LNCAP (cell line): ENCODE measurements around the gene STON2.

Source experiments
- CTCF ChIP-seq: fragments of 450-650 bp; IDR thresholded peaks from 2 replicates; pipeline ENCODE4 v1.5.1; 2017; ENCODE audit warnings: mild to moderate bottlenecking

Gene STON2

GRCh38 chr14:81401420-81402122 is 1.4 kb upstream of the STON2 start:
- no peak for TF ChIP-seq CTCF

GRCh38 chr14:81400852-81401251 is 728 bp upstream of the STON2 start:
- no peak for TF ChIP-seq CTCF

GRCh38 chr14:81398196-81398891 is 1.8 kb downstream of the STON2 start:
- TF ChIP-seq CTCF, result no peak

- no peak for TF ChIP-seq CTCF
These were observed 4.0 kb downstream of the STON2 start for GRCh38 chr14:81396113-81396512.

DNA sequence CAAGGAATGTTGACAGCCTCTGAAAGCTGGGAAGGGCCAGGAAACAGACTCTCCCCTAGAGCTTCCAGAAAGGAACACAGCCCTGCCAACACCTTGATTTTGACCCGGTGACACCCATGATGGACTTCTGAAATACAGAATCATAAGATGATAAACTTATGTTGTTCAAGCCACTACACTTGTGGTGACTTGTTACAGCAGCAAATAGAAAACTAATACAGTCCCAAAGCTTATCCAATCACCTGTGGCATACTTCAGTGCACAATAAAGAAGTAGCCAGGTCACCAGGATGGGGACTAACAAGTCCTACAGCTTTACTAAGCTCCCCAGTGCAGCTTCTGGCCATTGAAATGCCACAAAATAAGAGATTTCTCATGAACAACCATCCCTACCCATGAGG is 5.4 kb downstream of the STON2 start:
- TF ChIP-seq CTCF, result no peak

- TF ChIP-seq CTCF, result no peak
These were observed 7.0 kb downstream of the STON2 start for GRCh38 chr14:81392976-81393643.

GRCh38 chr14:81392052-81392451 is 8.1 kb downstream of the STON2 start:
- TF ChIP-seq CTCF, result no peak
